GM12892 (cell line): ENCODE data around the gene ZNF365.
A peak's percentile ranks its signal among the peaks of the same experiment; 100 is the strongest.

ENCODE experiments used
- DNase-seq: peaks from one replicate; pipeline ENCODE4 v3.0.0; 2011; ENCODE audit not compliant: insufficient read length
- FAIRE-seq: peaks from 2 replicates; lab custom pipeline; 2011; peaks lifted over from hg19 to GRCh38; lab: Jason Lieb, UNC
- POLR2A ChIP-seq: IDR thresholded peaks from 2 replicates; pipeline ENCODE4 v1.6.1; 2011; ENCODE audit warnings: low read depth, low read length, control low read depth
- POLR2AphosphoS5 ChIP-seq: IDR thresholded peaks from 2 replicates; pipeline ENCODE4 v1.6.1; 2011; ENCODE audit warnings: low read depth, low read length, control low read depth
- TAF1 ChIP-seq: IDR thresholded peaks from 2 replicates; pipeline ENCODE4 v1.6.1; 2011; ENCODE audit warnings: low read depth, mild to moderate bottlenecking, control low read depth, low read length, borderline replicate concordance

ZNF365 gene

DNA sequence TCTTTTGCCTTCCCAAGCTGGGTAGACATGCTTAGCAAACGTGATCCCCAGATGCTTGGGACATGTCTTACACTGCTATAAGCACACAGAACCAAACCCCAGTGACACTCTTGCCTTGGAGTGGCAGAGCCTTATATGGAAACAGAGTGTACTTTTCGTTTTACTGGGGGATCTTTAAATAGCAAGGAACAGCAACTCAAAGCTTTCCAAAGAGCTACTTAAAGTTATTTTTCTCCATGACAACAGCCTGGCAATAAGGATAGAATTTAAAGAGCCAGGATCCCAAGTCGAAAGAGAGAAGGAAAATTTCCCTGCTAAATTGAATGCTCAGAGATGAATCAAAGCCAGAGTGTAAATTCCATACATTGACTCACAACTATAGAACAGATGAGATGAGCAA is 67.8 kb downstream of the ZNF365 start:
- FAIRE-seq (no peak), DNase-seq (no peak)
- TF ChIP-seq TAF1 (no peak), POLR2AphosphoS5 (no peak), POLR2A (no peak)

GRCh38 chr10:62442894-62443669 is 68.9 kb downstream of the ZNF365 start:
- TF ChIP-seq POLR2AphosphoS5 (no peak), POLR2A (no peak), TAF1 (no peak)
- FAIRE-seq: no peak
- DNase-seq: no peak

DNA sequence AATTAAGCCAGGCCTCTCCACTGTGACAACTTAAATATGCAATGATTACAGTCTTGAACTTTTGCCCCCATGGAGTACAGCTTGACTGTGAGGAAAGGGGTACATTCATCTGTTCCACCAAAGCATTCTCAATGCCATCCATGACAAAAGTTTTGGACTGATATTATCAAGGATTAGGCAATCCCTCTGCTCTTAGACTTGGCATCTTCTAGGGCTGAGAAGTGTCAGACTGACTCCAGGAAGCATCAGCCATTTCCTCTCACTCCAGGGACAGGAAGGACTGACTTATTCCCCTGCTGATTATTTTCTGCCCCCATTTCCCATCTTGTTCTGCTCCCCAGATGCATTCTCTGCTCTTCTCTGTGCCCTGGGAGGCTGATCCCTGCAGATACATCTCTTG is 69.7 kb downstream of the ZNF365 start:
- FAIRE-seq: no peak
- TF ChIP-seq POLR2A (no peak), POLR2AphosphoS5 (no peak)
- DNase-seq: no peak

- no peak for DNase-seq
- FAIRE-seq: no peak
- TF ChIP-seq POLR2AphosphoS5: no peak
- no peak for TF ChIP-seq TAF1
- TF ChIP-seq POLR2A: no peak
Measured at GRCh38 chr10:62446627-62447026, 72.5 kb downstream of the ZNF365 start.

DNA sequence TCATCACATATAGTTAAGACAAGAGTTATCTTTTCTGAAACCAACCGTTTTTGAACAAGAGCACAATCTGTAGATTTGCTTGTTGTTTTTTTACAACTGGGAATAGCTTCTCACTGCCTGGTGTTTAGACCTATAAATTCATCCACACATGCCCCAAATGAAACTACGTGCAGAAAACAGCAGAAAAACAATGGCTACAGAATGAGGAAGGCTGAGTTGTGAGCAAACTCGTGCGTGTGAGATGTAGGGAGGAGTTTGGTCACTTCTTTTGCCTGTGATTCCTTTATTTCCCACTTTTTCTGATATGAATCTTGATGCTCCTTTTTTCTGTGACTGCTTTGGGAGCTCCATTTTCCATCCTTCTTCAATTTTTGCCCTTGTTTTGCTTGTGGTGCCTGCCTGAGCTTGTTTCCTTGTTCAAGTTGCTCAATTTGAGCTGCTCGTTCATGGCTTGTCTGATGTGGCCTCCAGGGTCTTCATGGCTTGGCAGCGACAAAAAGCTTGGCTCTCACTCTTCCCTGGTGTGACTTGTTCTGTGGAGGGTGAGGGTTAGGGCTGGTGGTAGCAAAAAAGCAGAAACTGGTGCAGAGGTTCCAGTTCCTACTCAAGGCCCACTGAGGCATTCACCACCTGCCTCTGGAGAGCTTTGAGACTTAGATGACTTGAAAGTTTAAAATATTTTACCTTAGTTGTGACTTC is 76.9 kb downstream of the ZNF365 start:
- DNase-seq (no peak), FAIRE-seq (peak; percentile 38)
- TF ChIP-seq TAF1: no peak
- TF ChIP-seq POLR2AphosphoS5: no peak
- no peak for TF ChIP-seq POLR2A

DNA sequence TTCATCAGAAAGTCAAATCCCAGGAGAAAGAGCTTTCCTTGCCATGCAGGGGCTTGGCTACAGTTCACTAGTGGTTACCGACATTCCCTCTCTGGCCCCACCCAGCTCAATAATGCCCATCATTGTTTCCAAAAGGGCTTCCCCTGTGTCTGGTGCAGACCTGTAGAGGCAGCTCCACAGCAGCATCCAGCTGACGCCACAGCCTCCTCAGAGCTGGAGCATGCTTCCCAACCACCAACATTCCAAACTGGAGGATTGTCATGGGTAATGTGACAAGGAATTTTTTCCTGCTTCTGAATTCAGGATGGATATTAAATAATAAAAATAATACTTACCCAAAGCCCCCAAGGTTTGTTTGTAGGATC is 77.4 kb downstream of the ZNF365 start:
- FAIRE-seq (no peak), DNase-seq (no peak)
- TF ChIP-seq POLR2A (no peak), POLR2AphosphoS5 (no peak), TAF1 (no peak)
